Neural progenitor cell (in vitro differentiated cells): ENCODE data around the gene C6orf89.

ENCODE experiments used
- EZH2 ChIP-seq: fragments of 200-600 bp; sonication (generic); IDR thresholded peaks from 2 replicates; pipeline ENCODE4 v1.6.1; 2017; ENCODE audit warnings: antibody characterized with exemption, mild to moderate bottlenecking, moderate library complexity
- TF ChIP-seq, protein P1 (sequence below): fragments of 200-600 bp; sonication (generic); IDR thresholded peaks from 2 replicates; pipeline ENCODE4 v1.5.1; 2017; ENCODE audit warnings: antibody characterized with exemption, mild to moderate bottlenecking

DNA sequence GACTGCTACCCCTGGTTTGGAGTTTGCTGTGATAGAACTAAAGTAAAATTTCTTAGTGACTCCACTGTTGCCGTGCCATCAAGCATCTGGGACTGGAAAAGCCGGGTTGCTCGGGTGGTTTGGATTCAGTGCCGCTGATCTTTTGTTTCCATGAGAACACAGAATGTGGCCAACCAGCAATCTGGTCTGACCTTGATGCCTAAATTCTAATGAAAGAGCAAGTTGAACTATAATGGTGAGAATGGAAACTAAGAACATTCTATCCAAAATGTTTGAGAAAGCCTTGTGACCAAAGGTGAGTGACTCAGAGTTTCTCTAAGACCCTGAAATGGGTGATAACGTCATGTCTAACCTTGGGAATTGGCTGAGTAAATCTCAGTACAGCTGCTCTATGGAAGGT is 58.9 kb downstream of the C6orf89 start:
- TF ChIP-seq, protein P1, sequence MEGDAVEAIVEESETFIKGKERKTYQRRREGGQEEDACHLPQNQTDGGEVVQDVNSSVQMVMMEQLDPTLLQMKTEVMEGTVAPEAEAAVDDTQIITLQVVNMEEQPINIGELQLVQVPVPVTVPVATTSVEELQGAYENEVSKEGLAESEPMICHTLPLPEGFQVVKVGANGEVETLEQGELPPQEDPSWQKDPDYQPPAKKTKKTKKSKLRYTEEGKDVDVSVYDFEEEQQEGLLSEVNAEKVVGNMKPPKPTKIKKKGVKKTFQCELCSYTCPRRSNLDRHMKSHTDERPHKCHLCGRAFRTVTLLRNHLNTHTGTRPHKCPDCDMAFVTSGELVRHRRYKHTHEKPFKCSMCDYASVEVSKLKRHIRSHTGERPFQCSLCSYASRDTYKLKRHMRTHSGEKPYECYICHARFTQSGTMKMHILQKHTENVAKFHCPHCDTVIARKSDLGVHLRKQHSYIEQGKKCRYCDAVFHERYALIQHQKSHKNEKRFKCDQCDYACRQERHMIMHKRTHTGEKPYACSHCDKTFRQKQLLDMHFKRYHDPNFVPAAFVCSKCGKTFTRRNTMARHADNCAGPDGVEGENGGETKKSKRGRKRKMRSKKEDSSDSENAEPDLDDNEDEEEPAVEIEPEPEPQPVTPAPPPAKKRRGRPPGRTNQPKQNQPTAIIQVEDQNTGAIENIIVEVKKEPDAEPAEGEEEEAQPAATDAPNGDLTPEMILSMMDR: no peak
- no peak for TF ChIP-seq EZH2
